SK-N-SH (cell line): ENCODE measurements around the gene PRKCA.

ENCODE experiments used
- CTCF ChIP-seq: fragments of 200-600 bp; sonication (generic); IDR thresholded peaks from 2 replicates; pipeline ENCODE4 v1.6.1; 2017; ENCODE audit warnings: antibody characterized with exemption, mild to moderate bottlenecking, moderate library complexity
- EP300 ChIP-seq, 2 experiments: IDR thresholded peaks; 2 replicates each; pipeline versions ENCODE4 v1.4.0 to v1.6.1; 2012; ENCODE audit warnings: borderline replicate concordance in 1 of 2, low read depth in 1 of 2, low read length in 1 of 2
- EZH2phosphoT487 ChIP-seq: fragments of 200-600 bp; sonication (generic); IDR thresholded peaks from 2 replicates; pipeline ENCODE4 v1.6.1; 2017; ENCODE audit warnings: low read depth, mixed run types, mild to moderate bottlenecking, antibody characterized with exemption, moderate library complexity, borderline replicate concordance
- JUND ChIP-seq: IDR thresholded peaks from 2 replicates; pipeline ENCODE4 v1.4.0; 2012
- MAX ChIP-seq: IDR thresholded peaks from 2 replicates; pipeline ENCODE4 v1.4.0; 2012; ENCODE audit warnings: low read depth
- MXI1 ChIP-seq: IDR thresholded peaks from 2 replicates; pipeline ENCODE4 v1.6.1; 2012; ENCODE audit warnings: mild to moderate bottlenecking, low read depth, low read length, improper control_type of control experiment
- PBX3 ChIP-seq: IDR thresholded peaks from 2 replicates; pipeline ENCODE4; 2012
- POLR2AphosphoS5 ChIP-seq: IDR thresholded peaks from 2 replicates; pipeline ENCODE4 v1.6.1; 2012; ENCODE audit warnings: low read depth, low read length
- RAD21 ChIP-seq: IDR thresholded peaks from 2 replicates; pipeline ENCODE4 v1.6.1; 2012; ENCODE audit warnings: mild to moderate bottlenecking, low read length
- TAF1 ChIP-seq: IDR thresholded peaks from 2 replicates; pipeline ENCODE4 v1.6.1; 2012; ENCODE audit warnings: low read depth, mild to moderate bottlenecking, low read length, moderate library complexity, borderline replicate concordance
- YY1 ChIP-seq: IDR thresholded peaks from 2 replicates; pipeline ENCODE4 v1.4.0; 2012; ENCODE audit warnings: low read depth, mild to moderate bottlenecking

GRCh38 chr17:66271512-66271911 lies 30.9 kb upstream of the PRKCA start:
- TF ChIP-seq EP300 (IDR thresholded peaks at IDR 0.05; ENCODE audit: borderline replicate concordance in 1 of 2, low read depth in 1 of 2, low read length in 1 of 2), result no peak
- no peak for TF ChIP-seq CTCF
- TF ChIP-seq TAF1, result no peak
- no peak for TF ChIP-seq POLR2AphosphoS5
- TF ChIP-seq MAX, result no peak
- no peak for TF ChIP-seq MXI1
- TF ChIP-seq JUND, result no peak
- TF ChIP-seq RAD21, result no peak
- no peak for TF ChIP-seq EZH2phosphoT487
- TF ChIP-seq PBX3, result no peak
- TF ChIP-seq YY1, result no peak
